ENCODE measurements around the gene OSR1.
"Not testable (repeated sequence)": the region's sequence is repeated elsewhere in the genome, so short reads cannot be mapped to it uniquely, and the experiment has no call there.

The OSR1 gene

GRCh38 chr2:19330436-19330835 lies 28.0 kb downstream of the OSR1 start:
- Mint-ChIP-seq H3K27me3 (no peaks in the 10 kb centered on the region), H3K36me3 (peaks cover 8% of the 10 kb centered on the region), H3K4me1 (ENCODE audit: low read depth) (no peaks in the 10 kb centered on the region), H3K27ac (no peak overlapping the region), H3K9me3 (ENCODE audit: low read depth) (no peaks in the 10 kb centered on the region), H3K4me3 (no peak overlapping the region)

GRCh38 chr2:19329445-19329844 lies 29.0 kb downstream of the OSR1 start:
- H3K36me3 Mint-ChIP-seq, result peaks cover 8% of the 10 kb centered on the region
- no peaks in the 10 kb centered on the region for H3K27me3 Mint-ChIP-seq
- no peak overlapping the region for H3K4me3 Mint-ChIP-seq
- no peak overlapping the region for H3K27ac Mint-ChIP-seq
- no peaks in the 10 kb centered on the region for H3K4me1 Mint-ChIP-seq (ENCODE audit: low read depth)
- no peaks in the 10 kb centered on the region for H3K9me3 Mint-ChIP-seq (ENCODE audit: low read depth)

GRCh38 chr2:19327496-19327895 lies 30.9 kb downstream of the OSR1 start:
- H3K4me3 Mint-ChIP-seq, result no peak overlapping the region
- H3K27me3 Mint-ChIP-seq, result no peaks in the 10 kb centered on the region
- no peak overlapping the region for H3K27ac Mint-ChIP-seq
- H3K9me3 Mint-ChIP-seq (ENCODE audit: low read depth), result no peaks in the 10 kb centered on the region
- no peaks in the 10 kb centered on the region for H3K4me1 Mint-ChIP-seq (ENCODE audit: low read depth)
- H3K36me3 Mint-ChIP-seq, result peaks cover 7% of the 10 kb centered on the region

GRCh38 chr2:19321946-19322345 lies 36.5 kb downstream of the OSR1 start:
- Mint-ChIP-seq H3K4me1 (ENCODE audit: low read depth) (no peaks in the 10 kb centered on the region), H3K36me3 (peaks cover 10% of the 10 kb centered on the region), H3K9me3 (ENCODE audit: low read depth) (no peaks in the 10 kb centered on the region), H3K27me3 (no peaks in the 10 kb centered on the region), H3K27ac (no peak overlapping the region), H3K4me3 (no peak overlapping the region)

- H3K4me3 Mint-ChIP-seq, result no peak overlapping the region
- H3K9me3 Mint-ChIP-seq (ENCODE audit: low read depth), result no peaks in the 10 kb centered on the region
- H3K36me3 Mint-ChIP-seq, result peaks cover 10% of the 10 kb centered on the region
- no peak overlapping the region for H3K27ac Mint-ChIP-seq
- no peaks in the 10 kb centered on the region for H3K4me1 Mint-ChIP-seq (ENCODE audit: low read depth)
- no peaks in the 10 kb centered on the region for H3K27me3 Mint-ChIP-seq
Observed at GRCh38 chr2:19320813-19321212, 37.6 kb downstream of the OSR1 start.

GRCh38 chr2:19319698-19320097 lies 38.7 kb downstream of the OSR1 start:
- H3K4me3 Mint-ChIP-seq, result no peak overlapping the region
- no peaks in the 10 kb centered on the region for H3K27me3 Mint-ChIP-seq
- peaks cover 10% of the 10 kb centered on the region for H3K36me3 Mint-ChIP-seq
- no peaks in the 10 kb centered on the region for H3K9me3 Mint-ChIP-seq (ENCODE audit: low read depth)
- H3K27ac Mint-ChIP-seq, result no peak overlapping the region
- no peaks in the 10 kb centered on the region for H3K4me1 Mint-ChIP-seq (ENCODE audit: low read depth)

- H3K9me3 Mint-ChIP-seq (ENCODE audit: low read depth), result no peaks in the 10 kb centered on the region
- H3K4me3 Mint-ChIP-seq, result no peak overlapping the region
Observed at GRCh38 chr2:19319064-19319463, 39.4 kb downstream of the OSR1 start.

GRCh38 chr2:19313553-19313952 lies 44.9 kb downstream of the OSR1 start:
- H3K27me3 Mint-ChIP-seq, result no peaks in the 10 kb centered on the region
- no peaks in the 10 kb centered on the region for H3K9me3 Mint-ChIP-seq (ENCODE audit: low read depth)
- no peak overlapping the region for H3K27ac Mint-ChIP-seq
- H3K4me1 Mint-ChIP-seq (ENCODE audit: low read depth), result no peaks in the 10 kb centered on the region
- H3K36me3 Mint-ChIP-seq, result peaks cover 2% of the 10 kb centered on the region
- H3K4me3 Mint-ChIP-seq, result no peak overlapping the region

More at GRCh38 chr2:19319064-19319463, 39.4 kb downstream of the OSR1 start:
- no peak overlapping the region for H3K27ac Mint-ChIP-seq
- H3K4me1 Mint-ChIP-seq (ENCODE audit: low read depth), result no peaks in the 10 kb centered on the region
- no peaks in the 10 kb centered on the region for H3K27me3 Mint-ChIP-seq
- H3K36me3 Mint-ChIP-seq, result peaks cover 11% of the 10 kb centered on the region

GRCh38 chr2:19312949-19313348 lies 45.5 kb downstream of the OSR1 start:
- Mint-ChIP-seq H3K9me3 (ENCODE audit: low read depth) (no peaks in the 10 kb centered on the region), H3K27me3 (no peaks in the 10 kb centered on the region), H3K4me3 (no peak overlapping the region), H3K36me3 (peaks cover 2% of the 10 kb centered on the region), H3K4me1 (ENCODE audit: low read depth) (no peaks in the 10 kb centered on the region), H3K27ac (no peak overlapping the region)

- not testable (repeated sequence) for H3K4me1 Mint-ChIP-seq (ENCODE audit: low read depth); H3K27ac Mint-ChIP-seq
- H3K36me3 Mint-ChIP-seq, result peaks cover 10% of the 10 kb centered on the region
Observed at GRCh38 chr2:19306065-19306464, 52.4 kb downstream of the OSR1 start.

GRCh38 chr2:19305400-19306055 lies 52.9 kb downstream of the OSR1 start:
- not testable (repeated sequence) for H3K4me3 Mint-ChIP-seq; H3K27ac Mint-ChIP-seq; H3K4me1 Mint-ChIP-seq (ENCODE audit: low read depth); H3K9me3 Mint-ChIP-seq (ENCODE audit: low read depth); H3K27me3 Mint-ChIP-seq
- peaks cover 10% of the 10 kb centered on the region for H3K36me3 Mint-ChIP-seq

More at GRCh38 chr2:19306065-19306464, 52.4 kb downstream of the OSR1 start:
- not testable (repeated sequence) for H3K4me3 Mint-ChIP-seq; H3K9me3 Mint-ChIP-seq (ENCODE audit: low read depth); H3K27me3 Mint-ChIP-seq

- no peaks in the 10 kb centered on the region for H3K4me1 Mint-ChIP-seq (ENCODE audit: low read depth)
- H3K36me3 Mint-ChIP-seq, result peaks cover 10% of the 10 kb centered on the region
- no peaks in the 10 kb centered on the region for H3K27me3 Mint-ChIP-seq
- no peak overlapping the region for H3K27ac Mint-ChIP-seq
- no peak overlapping the region for H3K4me3 Mint-ChIP-seq
- H3K9me3 Mint-ChIP-seq (ENCODE audit: low read depth), result no peaks in the 10 kb centered on the region
Observed at GRCh38 chr2:19301706-19302105, 56.7 kb downstream of the OSR1 start.

Measured in activated naive CD8-positive, alpha-beta T cell (primary cell).